Skeletal muscle cell (primary cell): Measurements from ENCODE around the gene C1QTNF8.
"Not testable (repeated sequence)": the region's sequence is repeated elsewhere in the genome, so short reads cannot be mapped to it uniquely, and the experiment has no call there.

ENCODE experiments used
- DNase-seq: peaks from one replicate; pipeline ENCODE4 v3.0.0-alpha.2; 2010; ENCODE audit warnings: low read depth
- H3K4me3 ChIP-seq: 2 replicates; pipeline ENCODE4 v1.5.1; 2011; ENCODE audit warnings: low read depth, mild to moderate bottlenecking, control low read depth, low read length, moderate library complexity

Gene C1QTNF8

GRCh38 chr16:1098266-1098991, 2.4 kb upstream of the C1QTNF8 start:
- no peak overlapping the region for H3K4me3 ChIP-seq
- DNase-seq = no peak

GRCh38 chr16:1097800-1098199, 1.8 kb upstream of the C1QTNF8 start:
- no peak overlapping the region for H3K4me3 ChIP-seq
- DNase-seq = no peak

GRCh38 chr16:1097156-1097555, 1.1 kb upstream of the C1QTNF8 start:
- no peak overlapping the region for H3K4me3 ChIP-seq

GRCh38 chr16:1095450-1096168, 435 bp downstream of the C1QTNF8 start:
- H3K4me3 ChIP-seq = no peak overlapping the region
- no peak for DNase-seq

More at GRCh38 chr16:1097156-1097555, 1.1 kb upstream of the C1QTNF8 start:
- DNase-seq = no peak

GRCh38 chr16:1094601-1095449, 1.2 kb downstream of the C1QTNF8 start:
- DNase-seq = no peak
- no peak overlapping the region for H3K4me3 ChIP-seq

DNA sequence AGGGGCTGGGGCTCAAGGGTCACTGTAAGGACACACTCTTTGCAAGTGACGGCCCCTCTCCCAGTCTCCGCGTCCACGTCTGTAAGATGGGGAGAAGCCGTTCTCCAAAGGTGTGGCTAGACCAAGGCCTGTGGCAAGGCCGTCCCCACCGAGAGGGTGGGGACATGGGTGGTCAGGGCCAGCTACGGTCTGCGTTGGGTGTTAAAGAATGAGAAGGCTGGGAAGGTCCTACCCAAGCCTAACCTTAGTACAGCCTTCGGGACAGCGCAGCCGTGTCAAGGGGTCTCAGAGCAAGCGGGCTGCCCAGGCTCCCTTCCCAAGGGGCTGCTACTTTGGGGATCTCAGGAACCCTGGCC, 1.9 kb downstream of the C1QTNF8 start:
- DNase-seq = no peak

GRCh38 chr16:1093284-1094123, 2.5 kb downstream of the C1QTNF8 start:
- H3K4me3 ChIP-seq = no peak overlapping the region
- DNase-seq = no peak

More for the DNA sequence above, 1.9 kb downstream of the C1QTNF8 start:
- H3K4me3 ChIP-seq = no peak overlapping the region

DNA sequence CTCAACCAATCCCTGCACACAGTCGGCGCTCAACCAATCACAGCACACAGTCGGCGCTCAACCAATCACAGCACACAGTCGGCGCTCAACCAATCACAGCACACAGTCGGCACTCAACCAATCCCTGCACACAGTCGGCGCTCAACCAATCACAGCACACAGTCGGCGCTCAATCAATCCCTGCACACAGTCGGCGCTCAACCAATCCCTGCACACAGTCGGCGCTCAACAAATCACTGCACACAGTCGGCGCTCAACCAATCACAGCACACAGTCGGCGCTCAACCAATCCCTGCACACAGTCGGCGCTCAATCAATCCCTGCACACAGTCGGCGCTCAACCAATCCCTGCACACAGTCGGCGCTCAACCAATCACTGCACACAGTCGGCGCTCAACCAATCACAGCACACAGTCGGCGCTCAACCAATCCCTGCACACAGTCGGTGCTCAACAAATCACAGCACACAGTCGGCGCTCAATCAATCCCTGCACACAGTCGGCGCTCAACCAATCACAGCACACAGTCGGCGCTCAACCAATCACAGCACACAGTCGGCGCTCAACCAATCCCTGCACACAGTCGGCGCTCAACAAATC, 3.3 kb downstream of the C1QTNF8 start:
- not testable (repeated sequence) for H3K4me3 ChIP-seq, DNase-seq

DNA sequence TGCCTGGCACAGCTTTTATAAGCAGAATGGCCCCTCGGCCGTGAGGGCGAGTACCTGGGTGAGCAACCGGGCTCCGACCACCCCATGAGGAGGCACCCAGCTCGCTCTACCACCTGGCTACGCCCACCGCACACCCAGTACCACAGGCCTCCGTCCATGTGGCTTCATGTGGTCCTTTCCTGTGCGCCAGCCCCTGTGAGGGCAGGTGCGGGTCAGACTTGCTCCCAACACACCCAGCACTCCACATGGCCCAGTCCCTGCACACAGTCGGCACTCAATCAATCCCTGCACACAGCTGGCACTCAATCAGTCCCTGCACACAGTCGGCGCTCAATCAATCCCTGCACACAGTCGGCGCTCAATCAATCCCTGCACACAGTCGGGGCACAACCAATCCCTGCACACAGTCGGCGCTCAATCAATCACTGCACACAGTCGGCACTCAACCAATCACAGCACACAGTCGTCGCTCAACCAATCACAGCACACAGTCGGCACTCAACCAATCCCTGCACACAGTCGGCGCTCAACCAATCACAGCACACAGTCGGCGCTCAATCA, 4.0 kb downstream of the C1QTNF8 start:
- H3K4me3 ChIP-seq = no peak overlapping the region
- DNase-seq = no peak

- no peak for DNase-seq
- no peak overlapping the region for H3K4me3 ChIP-seq
Measured at GRCh38 chr16:1090620-1091587, 5.1 kb downstream of the C1QTNF8 start.

DNA sequence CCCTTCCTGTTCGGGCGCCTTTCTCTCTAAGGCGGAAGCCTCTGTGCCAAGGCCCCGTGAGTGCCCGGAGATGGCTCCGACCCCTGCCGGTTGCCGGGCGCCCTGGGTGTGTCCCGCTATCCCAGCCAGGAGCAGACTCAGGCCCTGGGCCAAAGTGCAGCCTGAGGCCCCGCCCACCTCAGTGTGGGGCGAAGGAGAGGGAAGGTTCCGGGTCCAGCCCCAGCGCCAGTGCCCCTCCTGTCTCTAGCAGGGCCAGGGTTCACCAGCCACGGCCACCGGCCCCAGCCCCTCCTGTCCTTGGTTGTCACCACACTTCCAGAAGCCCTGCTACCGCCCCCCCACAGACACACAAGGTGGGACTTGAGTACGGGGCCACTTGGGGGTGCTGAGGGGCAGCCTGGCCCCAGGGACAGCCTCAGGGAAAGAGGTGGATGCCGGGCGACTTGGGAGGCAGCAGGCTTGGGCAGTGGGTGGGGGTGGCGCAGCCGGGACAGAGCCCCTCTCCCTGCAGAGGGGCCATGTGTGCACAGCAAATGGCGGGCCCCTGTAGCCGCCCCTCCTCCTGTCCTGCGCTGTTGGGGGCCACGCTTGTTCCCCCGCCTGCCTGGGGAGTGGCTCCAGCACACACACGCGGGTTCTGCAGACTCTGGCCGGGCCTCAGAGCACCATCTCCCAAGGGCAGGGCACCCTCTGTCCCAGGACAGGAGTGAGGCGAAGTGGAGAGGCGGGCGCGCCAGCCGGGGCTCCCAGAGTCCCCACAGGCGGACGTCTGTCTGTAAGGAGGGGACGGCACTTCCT, 6.0 kb downstream of the C1QTNF8 start:
- no peak for DNase-seq
- H3K4me3 ChIP-seq = no peak overlapping the region

DNA sequence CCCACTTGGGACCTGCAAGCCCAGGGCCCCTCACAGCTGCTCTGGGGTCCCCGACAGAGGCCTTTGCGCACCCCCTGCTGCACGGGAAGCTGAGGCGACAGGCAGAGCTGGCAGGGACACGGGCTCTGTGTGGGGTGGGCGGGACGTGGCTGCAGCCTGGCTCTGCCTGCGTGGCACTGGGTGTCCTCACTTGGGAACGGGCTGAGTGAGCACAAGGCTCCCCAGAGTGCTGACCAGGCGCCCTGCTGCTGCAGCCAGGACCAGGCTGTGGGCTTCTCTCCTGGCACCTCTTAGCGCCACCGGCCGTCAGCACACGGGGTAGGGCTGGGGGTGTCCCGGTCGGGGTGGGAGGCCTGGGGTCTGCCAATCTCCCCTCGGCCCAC, 6.6 kb downstream of the C1QTNF8 start:
- H3K4me3 ChIP-seq = no peak overlapping the region
- no peak for DNase-seq

DNA sequence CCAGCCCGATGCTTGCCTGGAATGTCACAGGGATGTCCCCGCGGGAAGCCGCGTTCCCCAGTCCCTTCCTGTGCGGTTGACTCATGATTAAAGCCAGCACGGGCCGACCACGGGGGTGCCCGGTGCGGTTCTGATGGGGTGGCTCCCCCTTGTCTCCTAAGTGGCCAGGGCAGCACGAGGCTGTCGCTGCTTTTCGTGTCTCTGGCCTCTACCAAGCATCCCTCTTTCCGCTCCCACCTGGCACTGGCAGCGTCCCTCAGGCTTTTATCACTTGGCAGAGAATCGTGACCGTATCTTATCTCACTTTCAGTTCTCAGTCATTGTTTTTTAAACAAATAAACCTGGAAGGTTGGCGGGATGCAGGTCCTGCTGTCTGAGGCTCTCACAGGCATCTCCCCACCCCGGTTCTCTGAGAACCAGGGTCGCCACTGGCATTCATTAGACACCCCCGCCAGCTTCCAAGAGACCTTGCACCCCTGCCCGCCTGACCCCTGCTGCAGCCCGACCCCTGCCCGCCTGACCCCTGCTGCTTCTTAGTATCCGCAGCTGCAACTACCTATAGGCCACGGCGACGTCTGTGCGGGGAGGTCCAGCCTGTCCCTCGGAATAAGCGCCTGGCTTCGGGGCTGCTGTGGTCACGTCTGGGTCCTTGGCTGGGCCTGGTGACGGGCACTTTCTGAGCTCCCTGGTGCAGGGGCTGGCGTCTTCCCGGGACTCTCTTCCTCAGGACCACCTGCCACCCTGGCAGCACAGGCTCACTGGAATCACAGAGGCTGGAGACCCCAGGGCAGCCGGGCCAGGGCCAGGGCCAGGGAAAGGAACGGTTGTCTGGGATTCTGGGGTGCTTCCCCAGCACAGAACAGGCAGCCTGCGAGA, 7.5 kb downstream of the C1QTNF8 start:
- no peak overlapping the region for H3K4me3 ChIP-seq

DNA sequence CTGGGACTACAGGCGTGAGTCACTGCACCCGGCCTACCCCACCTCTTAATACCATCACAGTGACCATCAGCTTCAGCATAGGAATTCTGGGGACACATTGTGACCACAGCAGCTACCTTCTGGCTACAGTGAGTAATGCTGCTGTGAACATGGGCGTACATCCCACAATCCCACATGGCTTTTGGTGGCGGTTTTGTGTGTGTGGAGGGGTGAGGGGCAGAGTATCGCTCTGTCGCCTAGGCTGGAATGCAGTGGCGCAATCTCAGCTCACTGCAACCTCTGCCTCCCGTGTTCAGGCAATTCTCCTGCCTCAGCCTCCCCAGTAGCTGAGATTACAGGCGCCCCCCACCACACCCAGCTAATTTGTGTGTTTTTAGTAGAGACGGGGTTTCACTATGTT, 9.6 kb downstream of the C1QTNF8 start:
- not testable (repeated sequence) for H3K4me3 ChIP-seq, DNase-seq

More for the DNA sequence above, 7.5 kb downstream of the C1QTNF8 start:
- no peak for DNase-seq

- DNase-seq = no peak
- no peak overlapping the region for H3K4me3 ChIP-seq
Measured at GRCh38 chr16:1084971-1085370, 11.1 kb downstream of the C1QTNF8 start.
